Measurements from ENCODE around the gene ZNF800. TPM values are rescaled to one million over a fixed set of nuclear protein-coding genes. Genes with fewer than 3 reads are reported as not detected.
A peak's percentile ranks its signal among the peaks of the same experiment; 100 is the strongest.

The ZNF800 gene
- total and polyA plus RNA-seq, 10 donors: 8.8 to 54.0 (median 41.1) TPM

GRCh38 chr7:127353897-127354296 lies 38.6 kb downstream of the ZNF800 start:
- H3K4me3 ChIP-seq: no peak overlapping the region
- TF ChIP-seq POLR2AphosphoS5 (IDR thresholded peaks at IDR 0.05) (no peak), POLR2A (IDR thresholded peaks at IDR 0.05) (no peak)
- TF ChIP-seq, protein P1, sequence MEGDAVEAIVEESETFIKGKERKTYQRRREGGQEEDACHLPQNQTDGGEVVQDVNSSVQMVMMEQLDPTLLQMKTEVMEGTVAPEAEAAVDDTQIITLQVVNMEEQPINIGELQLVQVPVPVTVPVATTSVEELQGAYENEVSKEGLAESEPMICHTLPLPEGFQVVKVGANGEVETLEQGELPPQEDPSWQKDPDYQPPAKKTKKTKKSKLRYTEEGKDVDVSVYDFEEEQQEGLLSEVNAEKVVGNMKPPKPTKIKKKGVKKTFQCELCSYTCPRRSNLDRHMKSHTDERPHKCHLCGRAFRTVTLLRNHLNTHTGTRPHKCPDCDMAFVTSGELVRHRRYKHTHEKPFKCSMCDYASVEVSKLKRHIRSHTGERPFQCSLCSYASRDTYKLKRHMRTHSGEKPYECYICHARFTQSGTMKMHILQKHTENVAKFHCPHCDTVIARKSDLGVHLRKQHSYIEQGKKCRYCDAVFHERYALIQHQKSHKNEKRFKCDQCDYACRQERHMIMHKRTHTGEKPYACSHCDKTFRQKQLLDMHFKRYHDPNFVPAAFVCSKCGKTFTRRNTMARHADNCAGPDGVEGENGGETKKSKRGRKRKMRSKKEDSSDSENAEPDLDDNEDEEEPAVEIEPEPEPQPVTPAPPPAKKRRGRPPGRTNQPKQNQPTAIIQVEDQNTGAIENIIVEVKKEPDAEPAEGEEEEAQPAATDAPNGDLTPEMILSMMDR (IDR thresholded peaks at IDR 0.05 in 8 of 11, conservative IDR thresholded peaks at IDR 0.05 in 3 of 11): no peak
- no peaks in the 10 kb centered on the region for H3K9me3 ChIP-seq
- no peak for DNase-seq
- H3K36me3 ChIP-seq: peaks cover 0 to 42% (median 1%) of the 10 kb centered on the region in 6 donors
- H3K27me3 ChIP-seq (replicated peaks in 1 of 7): no peaks in the 10 kb centered on the region
- no peak overlapping the region for H3K27ac ChIP-seq
- intact Hi-C loops (cut with DNase I; ENCODE audit: low total_unique reads): loop anchor here (10.0 kb wide), 1 partner anchor 91 kb away; no protein-coding TSS in a partner anchor
- no peaks in the 10 kb centered on the region for H3K4me1 ChIP-seq

DNA sequence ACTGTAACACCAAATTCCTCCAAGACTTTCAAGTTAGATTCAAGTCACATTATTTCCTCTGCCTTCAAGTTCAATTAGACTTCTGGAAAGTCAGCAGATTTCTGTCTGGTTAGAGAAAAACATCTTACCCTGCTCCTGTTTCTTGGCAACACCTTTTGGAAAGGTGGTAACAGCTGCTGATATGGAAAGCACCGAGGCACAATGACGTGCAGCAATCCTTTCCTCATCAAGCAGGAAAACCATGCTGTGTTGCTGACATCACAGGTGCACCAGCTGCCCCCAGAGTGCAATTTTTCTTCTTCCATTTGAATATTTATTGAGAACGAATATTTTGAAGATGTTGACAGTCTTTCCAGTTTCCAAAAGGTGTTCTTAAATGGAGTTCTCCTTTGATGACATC lies 41.9 kb downstream of the ZNF800 start:
- 71 to 81% (median 76%) methylated on average over 3 of the region's 3 CpGs for WGBS, 5 donors
- Histone ChIP-seq H3K27me3 (replicated peaks in 1 of 7) (peaks cover 0 to 3% (median 0%) of the 10 kb centered on the region in 7 donors), H3K27ac (no peak overlapping the region), H3K36me3 (peaks cover 0 to 16% (median 1%) of the 10 kb centered on the region in 6 donors), H3K9me3 (no peaks in the 10 kb centered on the region), H3K4me1 (peaks cover 0 to 17% (median 5%) of the 10 kb centered on the region in 6 donors), H3K4me3 (no peak overlapping the region)
- TF ChIP-seq POLR2AphosphoS5 (IDR thresholded peaks at IDR 0.05) (no peak), POLR2A (IDR thresholded peaks at IDR 0.05) (no peak)
- TF ChIP-seq, protein P1 (IDR thresholded peaks at IDR 0.05 in 8 of 11, conservative IDR thresholded peaks at IDR 0.05 in 3 of 11): no peak
- DNase-seq: no peak
- intact Hi-C loops (cut with DNase I; ENCODE audit: low total_unique reads): loop anchor here (10.0 kb wide), 1 partner anchor 94 kb away; no protein-coding TSS in a partner anchor

DNA sequence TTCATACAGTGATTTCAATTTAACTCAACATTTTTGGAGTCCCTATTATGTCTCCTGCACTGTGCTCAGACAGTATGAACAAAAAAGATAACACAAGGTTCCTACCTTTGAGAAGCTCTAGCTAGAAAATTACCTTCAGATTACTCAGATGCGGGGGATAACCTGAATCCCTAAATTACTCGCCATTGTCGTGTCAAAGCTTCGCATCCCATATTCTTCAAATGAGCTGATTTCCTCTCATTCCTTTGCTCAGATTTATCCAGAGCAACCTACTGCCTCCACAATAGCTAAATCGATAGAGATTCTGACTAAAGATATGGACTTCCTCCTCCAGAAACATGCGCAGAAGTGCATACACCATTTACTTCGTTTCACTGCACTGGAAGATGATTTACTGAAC lies 42.6 kb downstream of the ZNF800 start:
- Histone ChIP-seq H3K27ac (no peak overlapping the region), H3K9me3 (no peaks in the 10 kb centered on the region), H3K4me1 (peaks cover 0 to 17% (median 5%) of the 10 kb centered on the region in 6 donors), H3K36me3 (peaks cover 0 to 9% (median 1%) of the 10 kb centered on the region in 6 donors), H3K27me3 (replicated peaks in 1 of 7) (peaks cover 0 to 3% (median 0%) of the 10 kb centered on the region in 7 donors), H3K4me3 (no peak overlapping the region)
- no peak for TF ChIP-seq POLR2A (IDR thresholded peaks at IDR 0.05)
- TF ChIP-seq, protein P1 (IDR thresholded peaks at IDR 0.05 in 8 of 11, conservative IDR thresholded peaks at IDR 0.05 in 3 of 11): no peak
- TF ChIP-seq POLR2AphosphoS5 (IDR thresholded peaks at IDR 0.05): no peak
- intact Hi-C loops (cut with DNase I; ENCODE audit: low total_unique reads): loop anchor here (10.0 kb wide), 1 partner anchor 95 kb away; no protein-coding TSS in a partner anchor
- no peak for DNase-seq
- 85 to 93% (median 88%) methylated on average over 7 of the region's 7 CpGs for WGBS, 5 donors

- TF ChIP-seq POLR2AphosphoS5 (IDR thresholded peaks at IDR 0.05) (no peak), POLR2A (IDR thresholded peaks at IDR 0.05) (no peak)
- TF ChIP-seq, protein P1 (IDR thresholded peaks at IDR 0.05 in 8 of 11, conservative IDR thresholded peaks at IDR 0.05 in 3 of 11): peak in 1 of 11 experiments; percentile 7
- Histone ChIP-seq H3K27ac (no peak overlapping the region), H3K4me3 (peak overlapping the region in 4 of 8 donors; percentile 17 to 62 (median 28)), H3K9me3 (peaks cover 0 to 3% (median 0%) of the 10 kb centered on the region in 8 donors), H3K27me3 (replicated peaks in 1 of 7) (peaks cover 0 to 3% (median 0%) of the 10 kb centered on the region in 7 donors), H3K4me1 (peaks cover 0 to 17% (median 5%) of the 10 kb centered on the region in 6 donors), H3K36me3 (peaks cover 0 to 3% (median 0%) of the 10 kb centered on the region in 6 donors)
- no peak for DNase-seq
- intact Hi-C loops (cut with DNase I; ENCODE audit: low total_unique reads): no loop called here
- WGBS, 5 donors: 93 to 99% (median 95%) methylated on average over 3 of the region's 3 CpGs
Measured at GRCh38 chr7:127348247-127348631, 44.3 kb downstream of the ZNF800 start.

All from spleen (tissue), 11 donors.